H9 (cell line): ENCODE data around the gene SCP2. TPM values are rescaled to one million over a fixed set of nuclear protein-coding genes. Genes with fewer than 3 reads are reported as not detected.
A peak's percentile ranks its signal among the peaks of the same experiment; 100 is the strongest.

Experiments
- DNase-seq: peaks from one replicate; pipeline ENCODE4 v3.0.0-alpha.2; 2017
- H2AFZ ChIP-seq: one replicate; pipeline ENCODE4 v1.6.1; 2013; ENCODE audit warnings: mild to moderate bottlenecking, low read length, control low read depth, moderate library complexity
- H2AK5ac ChIP-seq: 2 replicates; pipeline ENCODE4 v1.6.1; 2013; ENCODE audit warnings: low read length, control low read depth, mixed read lengths; ENCODE audit not compliant: insufficient read length
- H2BK120ac ChIP-seq: one replicate; pipeline ENCODE4 v1.6.1; 2013; ENCODE audit warnings: low read depth, mild to moderate bottlenecking, low read length, control low read depth, inconsistent platforms; ENCODE audit not compliant: poor library complexity, severe bottlenecking
- H2BK12ac ChIP-seq: 2 replicates; pipeline ENCODE4 v1.6.1; 2013; ENCODE audit warnings: low read length, control low read depth, mixed read lengths, low read depth; ENCODE audit not compliant: insufficient read length
- H2BK15ac ChIP-seq: 2 replicates; pipeline ENCODE4 v1.6.1; 2013; ENCODE audit warnings: low read depth, low read length, control low read depth
- H2BK20ac ChIP-seq: one replicate; pipeline ENCODE4 v1.6.1; 2013; ENCODE audit warnings: low read depth, mild to moderate bottlenecking, low read length, control low read depth, inconsistent platforms; ENCODE audit not compliant: poor library complexity, severe bottlenecking
- H2BK5ac ChIP-seq: 2 replicates; pipeline ENCODE4 v1.6.1; 2013; ENCODE audit warnings: low read length, control low read depth, mixed read lengths; ENCODE audit not compliant: insufficient read length
- H3K14ac ChIP-seq: 2 replicates; pipeline ENCODE4 v1.6.1; 2013; ENCODE audit warnings: low read length, control low read depth; ENCODE audit not compliant: insufficient read depth
- H3K18ac ChIP-seq: 2 replicates; pipeline ENCODE4 v1.6.1; 2013; ENCODE audit warnings: low read depth, mild to moderate bottlenecking, mixed read lengths, low read length, control low read depth; ENCODE audit not compliant: insufficient read length
- H3K23ac ChIP-seq: 2 replicates; pipeline ENCODE4 v1.6.1; 2013; ENCODE audit warnings: low read length, control low read depth, mixed read lengths, low read depth; ENCODE audit not compliant: insufficient read length
- H3K23me2 ChIP-seq: 2 replicates; pipeline ENCODE4 v1.6.1; 2013; ENCODE audit warnings: low read depth, mild to moderate bottlenecking, mixed read lengths, low read length, control low read depth; ENCODE audit not compliant: insufficient read length, poor library complexity, severe bottlenecking
- H3K27ac ChIP-seq: 2 replicates; pipeline ENCODE4 v1.5.1; 2013; ENCODE audit warnings: low read length, control low read depth, mixed read lengths, low read depth; ENCODE audit not compliant: insufficient read length
- H3K27me3 ChIP-seq: 2 replicates; pipeline ENCODE4 v1.6.1; 2013; ENCODE audit warnings: low read length, control low read depth, inconsistent platforms; ENCODE audit not compliant: insufficient read depth
- H3K4ac ChIP-seq: 2 replicates; pipeline ENCODE4 v1.6.1; 2013; ENCODE audit warnings: low read depth, mild to moderate bottlenecking, control low read depth, inconsistent platforms, low read length, moderate library complexity
- H3K4me1 ChIP-seq: 2 replicates; pipeline ENCODE4 v1.6.1; 2013; ENCODE audit warnings: low read length, control low read depth, inconsistent platforms; ENCODE audit not compliant: insufficient read depth
- H3K4me2 ChIP-seq: 2 replicates; pipeline ENCODE4 v1.6.1; 2013; ENCODE audit warnings: low read length, control low read depth, mixed read lengths; ENCODE audit not compliant: insufficient read length, insufficient read depth
- H3K56ac ChIP-seq: 2 replicates; pipeline ENCODE4 v1.6.1; 2013; ENCODE audit warnings: low read depth, mild to moderate bottlenecking, mixed read lengths, low read length, control low read depth; ENCODE audit not compliant: insufficient read length
- H3K79me1 ChIP-seq: 2 replicates; pipeline ENCODE4 v1.6.1; 2013; ENCODE audit warnings: low read depth, mild to moderate bottlenecking, moderate library complexity, low read length, control low read depth, inconsistent platforms; ENCODE audit not compliant: insufficient read depth, poor library complexity, severe bottlenecking
- H3K79me2 ChIP-seq: 2 replicates; pipeline ENCODE4 v1.6.1; 2013; ENCODE audit warnings: low read length, control low read depth, inconsistent platforms; ENCODE audit not compliant: insufficient read depth
- H3K9ac ChIP-seq: 2 replicates; pipeline ENCODE4 v1.6.1; 2013; ENCODE audit warnings: low read length, control low read depth, mixed read lengths; ENCODE audit not compliant: insufficient read length; ENCODE audit errors: extremely low read depth
- H3K9me3 ChIP-seq: one replicate; pipeline ENCODE4 v1.6.1; 2013; ENCODE audit warnings: low read depth, low read length, inconsistent platforms; ENCODE audit not compliant: control insufficient read depth
- H3T11ph ChIP-seq: one replicate; pipeline ENCODE4 v1.6.1; 2013; ENCODE audit warnings: mild to moderate bottlenecking, low read length, control low read depth, inconsistent platforms
- H4K20me1 ChIP-seq: one replicate; pipeline ENCODE4 v1.6.1; 2013; ENCODE audit not compliant: control insufficient read depth, insufficient read length, insufficient read depth
- H4K5ac ChIP-seq: 2 replicates; pipeline ENCODE4 v1.6.1; 2013; ENCODE audit warnings: low read depth, mild to moderate bottlenecking, mixed read lengths, low read length, control low read depth; ENCODE audit not compliant: insufficient read length
- H4K8ac ChIP-seq: replicated peaks from 2 replicates; pipeline ENCODE4 v1.6.1; 2013; ENCODE audit warnings: low read length, control low read depth, mixed read lengths, low read depth; ENCODE audit not compliant: insufficient read length
- H4K91ac ChIP-seq: 2 replicates; pipeline ENCODE4 v1.6.1; 2013; ENCODE audit warnings: low read depth, mild to moderate bottlenecking, moderate library complexity, mixed read lengths, low read length, control low read depth; ENCODE audit not compliant: insufficient read length
- H3K27ac Mint-ChIP-seq, 3 experiments: 2 replicates in 2 of 3; 3 replicates in 1 of 3; pipeline ENCODE4 v1.8.0; 2020 to 2021; ENCODE audit warnings: mixed read lengths in 3 of 3, mild to moderate bottlenecking in 1 of 3, moderate library complexity in 1 of 3
- H3K27me3 Mint-ChIP-seq: 2 replicates; pipeline ENCODE4 v1.8.0; 2021; ENCODE audit warnings: low read depth, mild to moderate bottlenecking, moderate library complexity, mixed read lengths
- H3K36me3 Mint-ChIP-seq, 3 experiments: 2 replicates in 2 of 3; 3 replicates in 1 of 3; pipeline ENCODE4 v1.8.0; 2020 to 2021; ENCODE audit warnings: low read depth in 3 of 3, mixed read lengths in 3 of 3; ENCODE audit not compliant: insufficient read depth in 1 of 3
- H3K4me1 Mint-ChIP-seq, 2 experiments: 2 replicates each; pipeline ENCODE4 v1.8.0; 2020; ENCODE audit warnings: mixed read lengths in 2 of 2
- H3K4me3 Mint-ChIP-seq, 2 experiments: 2 replicates in 1 of 2; 3 replicates in 1 of 2; pipeline ENCODE4 v1.8.0; 2020 to 2021; ENCODE audit warnings: mild to moderate bottlenecking in 2 of 2, mixed read lengths in 2 of 2, moderate library complexity in 1 of 2
- H3K9me3 Mint-ChIP-seq, 2 experiments: 2 replicates in 1 of 2; 3 replicates in 1 of 2; pipeline ENCODE4 v1.8.0; 2020; ENCODE audit warnings: mild to moderate bottlenecking in 2 of 2, mixed read lengths in 2 of 2, moderate library complexity in 1 of 2
- WGBS: extraction: QIAGEN DNeasy Blood & Tissue Kit; methylation state at CpG from one replicate; pipeline ENCODE4 v1.1.7; 2013; ENCODE audit warnings: missing lambda C conversion rate, low lambda C conversion rate, mixed read lengths; ENCODE audit not compliant: insufficient read length; ENCODE audit errors: extremely low coverage; 5-methylcytosine and 5-hydroxymethylcytosine counted together
- total RNA-seq: library from RNA; stranded (reverse); gene quantifications from 2 replicates; pipeline ENCODE4 v1.2.1, GENCODE V29; 2021
- TF ChIP-seq, protein P1 (sequence below): fragments of 200-600 bp; sonication (generic); conservative IDR thresholded peaks from 3 replicates; pipeline ENCODE4 v1.8.0; 2021; ENCODE audit warnings: antibody characterized with exemption, mild to moderate bottlenecking

The SCP2 gene
- total RNA-seq, 1 experiment from 2014 or later: 48.8 TPM

DNA sequence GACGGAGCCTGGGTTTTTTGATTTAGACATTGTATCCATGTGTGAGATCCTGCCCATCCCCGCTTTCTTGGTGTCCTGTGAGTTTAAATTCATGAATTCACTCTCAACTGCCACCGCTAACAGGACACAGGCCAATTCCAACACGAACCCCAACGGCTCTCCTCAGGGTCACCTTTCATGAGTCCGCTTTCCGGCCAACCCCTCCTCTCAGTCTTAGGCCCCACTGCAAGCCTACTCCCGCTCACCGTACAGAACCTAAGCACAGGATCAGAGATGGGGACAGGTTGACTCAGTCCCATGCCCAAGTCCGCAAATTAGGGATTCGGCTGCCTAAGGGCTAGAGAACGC lies 238 bp upstream of the SCP2 start:
- Mint-ChIP-seq H3K4me3 (peak overlapping the region; percentile 60 to 80), H3K9me3 (no peaks in the 10 kb centered on the region), H3K4me1 (peaks cover 7 to 11% of the 10 kb centered on the region in 2 experiments), H3K27ac (no peak overlapping the region), H3K36me3 (peaks cover 0 to 1% (median 0%) of the 10 kb centered on the region in 3 experiments; a peak in 1 of 7 replicates), H3K27me3 (peaks cover 68% of the 10 kb centered on the region)
- H3K4ac ChIP-seq: no peak overlapping the region
- H3K9ac ChIP-seq: peak overlapping the region; percentile 67
- no peaks in the 10 kb centered on the region for H3K79me1 ChIP-seq
- H3K14ac ChIP-seq: no peak overlapping the region
- peak overlapping the region; percentile 99 for H2AFZ ChIP-seq
- H3K79me2 ChIP-seq: no peaks in the 10 kb centered on the region
- no peaks in the 10 kb centered on the region; the same call in 1 of the 2 replicates for H3K4me1 ChIP-seq
- H3K56ac ChIP-seq: no peak overlapping the region
- H4K91ac ChIP-seq: no peak overlapping the region
- H3K23me2 ChIP-seq: peaks cover 11% of the 10 kb centered on the region
- no CpG with 5 or more reads among the region's 12 CpGs for WGBS
- no peak overlapping the region for H3K18ac ChIP-seq
- no peak overlapping the region for H2BK120ac ChIP-seq
- H3K23ac ChIP-seq: no peak overlapping the region
- no peak overlapping the region for H2BK5ac ChIP-seq
- DNase-seq: no peak
- H4K20me1 ChIP-seq: no peaks in the 10 kb centered on the region
- no peak overlapping the region for H2BK20ac ChIP-seq
- H3K27ac ChIP-seq: no peak overlapping the region
- H2BK15ac ChIP-seq: no peak overlapping the region
- H4K5ac ChIP-seq: no peak overlapping the region
- H3K9me3 ChIP-seq: no peaks in the 10 kb centered on the region
- no peak overlapping the region for H2AK5ac ChIP-seq
- no peak overlapping the region for H4K8ac ChIP-seq
- no peak overlapping the region for H2BK12ac ChIP-seq
- peaks cover 12% of the 10 kb centered on the region; the same call in 1 of the 2 replicates for H3K27me3 ChIP-seq
- no peak overlapping the region for H3T11ph ChIP-seq
- H3K4me2 ChIP-seq: peak overlapping the region; percentile 58
- TF ChIP-seq, protein P1, sequence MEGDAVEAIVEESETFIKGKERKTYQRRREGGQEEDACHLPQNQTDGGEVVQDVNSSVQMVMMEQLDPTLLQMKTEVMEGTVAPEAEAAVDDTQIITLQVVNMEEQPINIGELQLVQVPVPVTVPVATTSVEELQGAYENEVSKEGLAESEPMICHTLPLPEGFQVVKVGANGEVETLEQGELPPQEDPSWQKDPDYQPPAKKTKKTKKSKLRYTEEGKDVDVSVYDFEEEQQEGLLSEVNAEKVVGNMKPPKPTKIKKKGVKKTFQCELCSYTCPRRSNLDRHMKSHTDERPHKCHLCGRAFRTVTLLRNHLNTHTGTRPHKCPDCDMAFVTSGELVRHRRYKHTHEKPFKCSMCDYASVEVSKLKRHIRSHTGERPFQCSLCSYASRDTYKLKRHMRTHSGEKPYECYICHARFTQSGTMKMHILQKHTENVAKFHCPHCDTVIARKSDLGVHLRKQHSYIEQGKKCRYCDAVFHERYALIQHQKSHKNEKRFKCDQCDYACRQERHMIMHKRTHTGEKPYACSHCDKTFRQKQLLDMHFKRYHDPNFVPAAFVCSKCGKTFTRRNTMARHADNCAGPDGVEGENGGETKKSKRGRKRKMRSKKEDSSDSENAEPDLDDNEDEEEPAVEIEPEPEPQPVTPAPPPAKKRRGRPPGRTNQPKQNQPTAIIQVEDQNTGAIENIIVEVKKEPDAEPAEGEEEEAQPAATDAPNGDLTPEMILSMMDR: no peak
